NCI-H446 (cell line): ENCODE measurements around the gene HOXA6.

Source experiments
- DNase-seq, 2 experiments: peaks; one replicate each; lab custom pipeline; 2025; lab: John Stamatoyannopoulos, UW

Gene HOXA6

GRCh38 chr7:27184337-27185012 is 36.9 kb upstream of the HOXA6 start:
- DNase-seq, result peak in 1 of 2 experiments; percentile 42

DNA sequence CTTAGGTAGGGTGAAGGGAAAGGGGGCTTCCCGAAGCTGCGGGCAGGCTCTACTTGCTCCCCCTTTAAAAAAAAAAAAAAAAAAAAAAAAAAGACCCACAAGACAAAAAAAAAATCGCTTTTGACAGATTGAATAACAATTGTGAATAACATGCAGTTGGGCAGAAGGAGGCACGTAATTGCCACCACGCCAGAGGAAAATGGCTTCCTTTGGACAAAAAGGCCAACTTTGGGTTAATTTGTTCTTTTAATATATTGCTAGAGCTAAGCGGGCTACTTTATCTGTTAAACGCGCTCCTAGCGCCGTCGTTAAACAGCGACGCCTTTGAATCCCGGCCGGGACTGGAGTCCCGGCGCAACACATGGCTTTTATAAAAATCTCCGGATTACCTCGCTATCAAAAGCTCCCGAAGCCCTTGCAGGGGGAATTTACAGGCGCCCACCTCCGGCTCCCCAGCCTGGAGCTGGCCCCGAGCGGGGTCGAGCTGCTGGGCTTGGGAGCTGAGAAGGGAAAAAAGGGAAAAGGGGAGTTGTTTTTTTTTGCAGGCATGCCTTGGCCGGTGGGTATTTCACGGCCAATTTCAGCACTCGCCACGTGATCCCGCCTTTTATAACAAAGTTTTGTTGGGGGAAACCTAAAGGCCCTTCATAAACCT is 36.2 kb upstream of the HOXA6 start:
- peak; percentile 34 to 42 for DNase-seq

- DNase-seq, result peak in 1 of 2 experiments; percentile 22
Observed at GRCh38 chr7:27182861-27183681, 35.5 kb upstream of the HOXA6 start.

DNA sequence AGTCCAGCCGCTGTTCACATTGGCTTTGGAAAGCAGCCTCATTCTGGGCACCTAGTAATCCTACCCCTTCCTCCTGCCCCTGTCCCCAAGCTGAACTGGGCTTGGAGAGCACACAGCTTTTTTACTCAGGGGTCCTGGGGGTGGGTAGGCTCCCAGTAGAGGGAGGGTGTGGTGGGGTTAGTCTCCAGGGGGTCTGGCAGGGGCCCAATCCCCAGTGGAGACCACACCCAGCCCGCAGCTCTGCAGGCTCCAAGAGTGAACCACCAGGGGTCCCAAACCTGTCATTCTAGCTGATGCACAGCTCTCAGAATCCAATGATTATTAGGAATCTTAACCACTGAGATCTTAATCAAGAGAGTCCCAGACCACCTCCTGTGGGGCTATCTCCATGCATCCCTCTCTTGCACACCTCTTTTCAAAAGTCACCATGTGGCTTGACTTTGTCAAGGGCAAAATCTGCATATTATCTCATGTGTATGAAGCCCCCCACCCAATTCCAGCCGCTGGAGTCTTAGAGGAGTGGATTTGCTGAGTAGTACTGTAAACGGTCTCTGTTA is 34.8 kb upstream of the HOXA6 start:
- DNase-seq, result peak in 1 of 2 experiments; percentile 15

- no peak for DNase-seq
Observed at GRCh38 chr7:27181795-27182275, 34.3 kb upstream of the HOXA6 start.

- DNase-seq, result no peak
Observed at GRCh38 chr7:27180431-27181420, 33.2 kb upstream of the HOXA6 start.

- peak; percentile 75 to 87 for DNase-seq
Observed at GRCh38 chr7:27179503-27180430, 32.2 kb upstream of the HOXA6 start.

- peak in 1 of 2 experiments; percentile 42 for DNase-seq
Observed at GRCh38 chr7:27179030-27179429, 31.5 kb upstream of the HOXA6 start.

- peak in 1 of 2 experiments; percentile 51 for DNase-seq
Observed at GRCh38 chr7:27178366-27178765, 30.8 kb upstream of the HOXA6 start.

DNA sequence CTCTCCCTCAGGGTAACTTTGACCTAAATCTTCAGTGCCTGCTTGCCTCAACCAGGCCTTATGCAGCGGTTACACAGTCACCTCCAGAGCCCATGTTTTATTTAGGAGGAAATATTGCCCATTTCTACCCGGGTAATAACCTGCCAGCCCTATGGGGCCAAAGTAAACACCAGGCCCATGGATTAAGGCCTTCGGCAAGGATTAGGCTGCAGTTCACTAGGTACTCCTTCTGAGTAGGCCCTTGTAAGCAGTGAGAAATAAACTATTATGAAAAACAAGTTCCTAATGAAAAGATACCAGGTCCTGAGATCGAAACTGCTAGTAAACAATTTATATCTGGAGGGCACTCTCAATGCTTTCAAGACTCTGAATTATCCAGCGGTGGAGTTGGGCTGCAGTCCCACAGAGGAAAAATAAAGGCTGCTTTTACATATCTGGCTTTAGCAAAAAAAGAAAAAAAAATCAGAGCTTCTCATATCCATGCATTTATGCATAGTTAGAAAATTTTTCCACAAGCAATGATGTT is 30.3 kb upstream of the HOXA6 start:
- DNase-seq, result no peak

DNA sequence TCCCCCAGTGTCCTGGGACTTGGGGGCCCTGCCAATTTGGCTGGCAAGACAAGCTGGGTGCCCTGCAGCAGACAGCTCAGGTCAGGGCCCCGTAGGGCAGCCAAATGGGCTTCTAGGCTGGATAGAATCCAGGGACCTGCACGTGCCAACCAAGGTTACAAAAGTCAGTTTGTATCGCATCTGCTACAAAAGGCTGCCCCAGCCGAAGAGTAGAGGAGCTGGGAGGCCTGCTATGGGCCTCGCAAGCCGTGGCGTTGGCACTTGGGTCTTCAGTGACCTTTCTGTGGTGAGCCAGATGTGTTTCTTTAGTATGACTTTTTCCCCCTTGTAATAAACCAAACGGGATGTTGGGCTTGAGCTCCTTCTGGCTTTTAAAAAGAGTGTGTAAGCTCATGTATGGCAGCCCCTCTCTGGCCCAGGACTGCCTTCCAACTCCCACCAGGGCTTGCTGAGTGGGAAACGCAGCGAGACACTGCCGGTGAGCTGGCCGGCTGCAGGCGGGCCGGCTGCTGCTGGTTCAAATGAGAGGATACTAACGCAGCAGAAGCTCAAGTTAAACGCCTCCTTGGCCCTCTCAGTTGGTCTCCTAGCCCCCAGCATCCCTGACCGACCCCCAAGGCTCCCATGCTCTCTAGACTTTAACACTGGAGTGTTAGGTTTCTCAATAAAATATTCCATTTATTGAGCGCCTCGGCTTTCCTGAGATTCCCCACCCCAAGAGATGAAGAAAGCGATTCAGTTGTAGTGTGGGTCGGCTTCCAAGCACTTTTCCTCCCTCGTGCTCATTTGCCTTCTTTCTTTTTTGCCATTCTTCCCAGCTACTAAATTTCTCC is 29.6 kb upstream of the HOXA6 start:
- DNase-seq, result peak in 1 of 2 experiments; percentile 30

GRCh38 chr7:27176524-27176845 is 28.9 kb upstream of the HOXA6 start:
- no peak for DNase-seq

DNA sequence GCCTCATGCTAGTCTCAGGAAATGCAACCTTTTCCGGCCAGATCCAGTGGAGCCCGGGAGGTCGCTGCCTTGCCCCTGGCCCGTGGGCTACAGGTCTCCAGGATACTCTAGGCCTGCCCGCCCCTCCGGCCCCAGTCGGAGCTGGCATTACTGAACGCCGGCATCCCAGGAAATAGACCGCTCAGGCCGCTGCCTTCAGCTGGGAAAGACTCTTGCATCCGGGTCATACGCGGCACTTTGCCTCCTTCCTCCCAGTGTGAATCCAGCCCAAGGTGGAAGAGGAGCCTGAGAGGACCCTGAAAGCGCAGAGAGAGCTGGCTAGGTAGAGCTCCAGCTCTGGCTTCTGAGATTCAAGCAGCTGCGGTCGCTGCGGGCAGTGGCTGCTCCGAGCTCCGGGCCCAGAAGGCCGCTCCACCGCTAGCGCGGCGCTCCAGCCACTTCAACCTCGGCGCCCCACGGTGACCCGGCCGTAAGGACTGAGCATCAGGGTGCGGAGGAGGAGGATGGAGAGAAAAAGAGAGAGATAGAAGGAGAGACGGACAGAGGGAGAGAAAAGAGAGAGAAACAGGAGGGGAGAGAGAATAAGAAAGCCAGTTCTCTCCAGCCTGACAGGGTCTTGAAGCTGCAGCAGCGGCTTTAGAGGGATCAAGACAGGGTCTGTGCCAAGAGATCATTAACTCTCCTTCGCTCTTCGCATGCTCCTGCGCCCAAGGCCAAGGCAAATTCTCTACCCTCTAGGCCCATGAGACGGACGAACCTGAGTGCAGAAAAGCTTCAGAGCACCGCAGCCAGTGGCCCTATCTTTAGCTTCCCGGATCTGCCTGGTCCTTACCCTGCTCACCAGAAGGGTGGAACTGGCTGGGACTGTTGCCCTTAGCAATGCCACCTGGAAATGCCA is 28.3 kb upstream of the HOXA6 start:
- DNase-seq, result no peak

DNA sequence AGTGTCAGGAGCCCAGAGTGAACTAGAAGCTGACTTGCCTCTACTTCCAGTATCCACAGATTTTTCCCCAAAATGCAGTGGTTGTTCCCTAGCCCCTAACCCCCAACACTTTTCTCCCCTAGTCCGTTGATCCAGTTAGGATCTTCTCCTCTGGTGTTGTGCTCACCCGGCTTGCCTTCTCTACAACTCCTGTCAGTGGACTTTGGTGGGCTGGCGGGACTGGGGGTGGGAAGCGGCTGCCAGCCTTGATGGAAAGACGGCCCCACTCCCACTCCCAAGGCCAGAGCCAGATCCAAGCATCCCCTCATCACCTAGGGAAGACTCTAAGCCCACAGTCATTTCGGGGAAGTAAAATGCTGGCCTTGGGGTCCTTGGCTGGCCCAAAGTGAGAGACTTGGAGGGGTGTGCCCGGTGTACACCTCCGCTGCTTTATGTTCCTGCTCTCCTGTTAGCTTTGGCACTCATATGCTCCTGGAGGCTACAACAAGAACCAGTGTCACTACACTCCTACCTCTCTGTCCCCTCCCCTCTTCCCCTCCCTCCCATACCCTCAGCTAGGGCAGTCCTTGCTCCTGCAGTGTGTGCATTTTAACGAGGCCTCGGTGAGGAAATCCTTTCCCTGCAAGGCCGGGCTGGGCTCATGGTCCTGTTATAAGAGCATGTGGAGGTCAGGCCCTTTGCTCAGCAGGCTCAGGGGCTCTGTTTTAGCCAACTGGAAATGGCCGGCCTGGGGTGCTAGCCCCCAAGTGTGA is 27.5 kb upstream of the HOXA6 start:
- no peak for DNase-seq

- peak in 1 of 2 experiments; percentile 71 for DNase-seq
Observed at GRCh38 chr7:27173956-27174873, 26.6 kb upstream of the HOXA6 start, which contains the start of gene HOXA10. Gene HOXA10 (minus strand): TSS chr7:27174320. CDS start chr7:27174306, 14 bp downstream.

DNA sequence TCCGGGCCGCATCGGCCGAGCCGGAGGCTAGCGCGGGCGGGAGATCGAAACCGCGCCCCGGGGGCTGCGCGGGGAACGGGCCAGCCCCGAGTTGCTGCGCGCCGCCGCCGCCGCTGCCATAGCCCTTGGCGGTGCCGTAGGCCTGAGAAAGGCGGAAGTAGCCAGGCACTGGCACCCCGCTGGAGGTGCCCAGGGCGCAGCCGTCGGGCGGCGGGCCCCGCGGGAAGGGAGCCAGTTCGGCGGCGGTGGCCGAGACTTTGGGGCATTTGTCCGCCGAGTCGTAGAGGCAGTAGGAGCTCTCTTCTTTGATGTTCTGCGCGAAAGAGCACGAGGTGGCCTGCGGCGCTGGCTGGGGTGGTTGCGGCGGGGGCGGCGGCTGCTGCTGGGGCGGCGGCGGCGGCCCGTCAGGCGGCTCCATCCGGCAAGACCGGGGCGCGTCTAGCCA is 26.0 kb upstream of the HOXA6 start:
- peak in 1 of 2 experiments; percentile 72 for DNase-seq
